AG09319 (cell line): Measurements from ENCODE around the gene LIN37.
"Not testable (repeated sequence)": the region's sequence is repeated elsewhere in the genome, so short reads cannot be mapped to it uniquely, and the experiment has no call there.

Experiments used
- DNase-seq: peaks from one replicate; pipeline ENCODE4 v3.0.0-alpha.2; 2010; ENCODE audit warnings: low read depth; ENCODE audit errors: extremely low read depth
- CTCF ChIP-seq: IDR thresholded peaks from 2 replicates; pipeline ENCODE4 v1.5.1; 2011; ENCODE audit warnings: low read depth, mild to moderate bottlenecking, inconsistent platforms, low read length, moderate library complexity

The LIN37 gene

GRCh38 chr19:35721374-35721773 lies 27.0 kb upstream of the LIN37 start:
- TF ChIP-seq CTCF: no peak

GRCh38 chr19:35722461-35722860 lies 25.9 kb upstream of the LIN37 start:
- DNase-seq: no peak
- TF ChIP-seq CTCF: no peak

More at GRCh38 chr19:35721374-35721773, 27.0 kb upstream of the LIN37 start:
- DNase-seq: no peak

- TF ChIP-seq CTCF: no peak
- no peak for DNase-seq
Measured at GRCh38 chr19:35722897-35723296, 25.5 kb upstream of the LIN37 start.

- no peak for DNase-seq
- no peak for TF ChIP-seq CTCF
Measured at GRCh38 chr19:35723671-35724070, 24.7 kb upstream of the LIN37 start.

GRCh38 chr19:35724132-35724531 lies 24.2 kb upstream of the LIN37 start:
- DNase-seq: not testable (repeated sequence)

GRCh38 chr19:35724560-35724959 lies 23.8 kb upstream of the LIN37 start:
- no peak for DNase-seq
- no peak for TF ChIP-seq CTCF

- no peak for TF ChIP-seq CTCF
- no peak for DNase-seq
Measured at GRCh38 chr19:35725216-35725861, 23.0 kb upstream of the LIN37 start.
